GM10266 (cell line): ENCODE data around the gene MEGF6.
A peak's percentile ranks its signal among the peaks of the same experiment; 100 is the strongest.

ENCODE experiments used
- DNase-seq: peaks from one replicate; pipeline ENCODE4 v3.0.0; 2012; ENCODE audit errors: extremely low spot score
- TF ChIP-seq, protein P1 (sequence below): IDR thresholded peaks from 2 replicates; pipeline ENCODE4 v1.5.1; 2012; ENCODE audit warnings: mild to moderate bottlenecking, low read depth; ENCODE audit not compliant: control insufficient read depth, insufficient read depth; ENCODE audit errors: missing control alignments

Gene MEGF6

DNA sequence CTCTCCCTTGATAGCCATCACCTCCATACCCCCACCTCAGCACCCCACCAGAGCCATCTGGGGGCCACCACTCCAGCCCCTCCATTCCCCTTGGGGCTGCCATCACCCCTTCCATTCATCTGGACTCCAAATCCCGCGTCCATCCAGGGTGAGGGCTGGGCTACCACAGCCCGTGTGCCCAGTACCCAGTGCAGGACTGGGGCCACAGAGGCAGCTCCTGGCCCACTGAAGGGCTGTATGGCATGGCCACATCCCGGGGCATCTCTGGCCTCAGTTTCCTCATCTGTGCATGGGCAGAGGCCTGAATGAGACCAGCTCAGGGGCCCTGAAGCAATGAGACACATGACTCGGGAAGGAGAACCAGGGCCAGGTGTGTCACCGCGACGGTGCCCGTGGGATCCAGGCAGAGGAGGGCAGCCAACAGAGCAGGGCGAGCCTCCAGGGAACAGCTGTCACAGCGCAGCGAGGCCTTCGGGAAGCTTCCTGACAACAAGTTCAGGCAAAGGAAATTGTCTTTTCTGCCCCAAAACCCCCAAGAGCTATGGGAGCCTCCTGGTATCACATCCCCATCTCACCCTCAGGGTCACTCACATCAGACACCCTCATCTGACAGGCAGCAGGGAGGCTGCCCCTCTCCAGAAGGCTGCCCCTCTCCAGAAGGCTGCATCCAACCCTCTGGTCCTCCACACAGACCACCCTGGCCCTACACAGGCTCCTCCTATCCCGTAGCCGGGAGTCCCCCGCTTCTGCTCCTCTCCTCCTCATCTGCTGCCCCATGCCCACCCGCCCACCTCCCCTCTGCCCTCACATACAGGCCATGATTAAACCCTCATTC is 76.3 kb downstream of the MEGF6 start:
- DNase-seq: no peak
- TF ChIP-seq, protein P1, sequence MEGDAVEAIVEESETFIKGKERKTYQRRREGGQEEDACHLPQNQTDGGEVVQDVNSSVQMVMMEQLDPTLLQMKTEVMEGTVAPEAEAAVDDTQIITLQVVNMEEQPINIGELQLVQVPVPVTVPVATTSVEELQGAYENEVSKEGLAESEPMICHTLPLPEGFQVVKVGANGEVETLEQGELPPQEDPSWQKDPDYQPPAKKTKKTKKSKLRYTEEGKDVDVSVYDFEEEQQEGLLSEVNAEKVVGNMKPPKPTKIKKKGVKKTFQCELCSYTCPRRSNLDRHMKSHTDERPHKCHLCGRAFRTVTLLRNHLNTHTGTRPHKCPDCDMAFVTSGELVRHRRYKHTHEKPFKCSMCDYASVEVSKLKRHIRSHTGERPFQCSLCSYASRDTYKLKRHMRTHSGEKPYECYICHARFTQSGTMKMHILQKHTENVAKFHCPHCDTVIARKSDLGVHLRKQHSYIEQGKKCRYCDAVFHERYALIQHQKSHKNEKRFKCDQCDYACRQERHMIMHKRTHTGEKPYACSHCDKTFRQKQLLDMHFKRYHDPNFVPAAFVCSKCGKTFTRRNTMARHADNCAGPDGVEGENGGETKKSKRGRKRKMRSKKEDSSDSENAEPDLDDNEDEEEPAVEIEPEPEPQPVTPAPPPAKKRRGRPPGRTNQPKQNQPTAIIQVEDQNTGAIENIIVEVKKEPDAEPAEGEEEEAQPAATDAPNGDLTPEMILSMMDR: no peak

DNA sequence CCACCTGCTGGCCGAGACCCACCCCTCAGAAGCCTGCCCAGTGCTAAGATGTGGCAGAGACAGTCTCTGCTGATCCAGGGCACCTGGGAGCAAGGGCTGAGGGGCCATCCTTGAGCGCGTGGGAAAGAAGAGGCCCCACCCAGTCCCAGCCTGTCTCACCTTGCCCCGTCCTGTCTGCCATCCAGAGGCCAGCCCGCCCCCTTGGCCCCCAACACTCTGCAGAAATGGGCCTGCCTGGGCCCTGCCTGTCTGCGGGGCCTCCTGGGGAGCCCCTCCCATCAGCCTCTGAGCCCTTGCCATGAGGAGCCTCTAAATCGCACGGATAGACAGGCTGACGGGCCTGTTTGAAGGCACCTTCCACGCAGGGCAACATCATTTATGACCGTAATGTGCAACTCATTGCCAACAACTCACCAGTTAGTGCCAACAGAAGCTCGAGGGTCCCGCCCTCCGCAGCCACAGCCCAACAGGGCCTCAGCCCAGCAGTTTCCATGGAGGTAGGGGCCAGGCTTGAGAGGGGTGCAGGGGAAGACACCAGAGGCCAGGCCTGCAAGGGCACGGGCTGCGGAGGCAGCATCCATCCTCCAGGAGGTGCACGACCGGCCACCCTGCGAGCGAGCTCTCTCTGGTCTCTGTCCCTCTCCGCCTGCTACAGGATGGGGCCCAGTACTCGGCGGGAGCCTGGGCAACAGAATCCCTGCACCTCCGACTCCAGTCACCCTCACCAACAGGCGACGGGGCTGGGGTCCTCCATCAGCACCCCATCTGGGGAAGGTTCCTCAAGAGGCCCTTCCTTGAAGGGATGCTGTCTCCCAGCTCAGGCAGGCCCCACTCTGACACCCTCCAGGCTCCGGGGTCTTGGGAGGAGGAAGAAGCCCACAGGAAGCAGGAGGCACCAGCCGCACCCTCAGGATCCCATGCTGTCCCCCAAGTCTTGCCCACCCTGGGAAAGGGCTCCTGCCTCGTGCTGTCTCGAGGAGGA is 78.0 kb downstream of the MEGF6 start:
- no peak for DNase-seq
- TF ChIP-seq, protein P1: no peak

DNA sequence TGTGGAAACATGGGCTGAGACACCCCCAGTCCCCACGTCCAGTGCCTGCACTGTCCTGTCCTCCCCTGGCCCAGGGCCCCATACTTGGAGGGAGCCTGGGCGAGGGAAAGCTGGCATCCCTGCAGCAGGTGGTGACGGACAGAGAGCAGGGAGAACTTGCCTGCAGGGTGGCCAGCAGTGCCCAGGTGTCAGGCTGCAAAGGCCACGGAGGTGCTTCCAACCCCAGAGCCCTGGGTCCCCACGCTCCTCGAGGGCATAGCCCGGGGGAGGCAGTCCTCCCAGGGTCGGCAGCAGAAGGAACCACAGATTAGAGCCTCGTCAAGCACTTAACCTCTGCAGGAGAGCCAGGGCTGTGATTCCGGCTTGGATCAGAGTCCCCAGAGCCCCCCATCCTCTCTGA is 79.4 kb downstream of the MEGF6 start:
- TF ChIP-seq, protein P1: no peak

DNA sequence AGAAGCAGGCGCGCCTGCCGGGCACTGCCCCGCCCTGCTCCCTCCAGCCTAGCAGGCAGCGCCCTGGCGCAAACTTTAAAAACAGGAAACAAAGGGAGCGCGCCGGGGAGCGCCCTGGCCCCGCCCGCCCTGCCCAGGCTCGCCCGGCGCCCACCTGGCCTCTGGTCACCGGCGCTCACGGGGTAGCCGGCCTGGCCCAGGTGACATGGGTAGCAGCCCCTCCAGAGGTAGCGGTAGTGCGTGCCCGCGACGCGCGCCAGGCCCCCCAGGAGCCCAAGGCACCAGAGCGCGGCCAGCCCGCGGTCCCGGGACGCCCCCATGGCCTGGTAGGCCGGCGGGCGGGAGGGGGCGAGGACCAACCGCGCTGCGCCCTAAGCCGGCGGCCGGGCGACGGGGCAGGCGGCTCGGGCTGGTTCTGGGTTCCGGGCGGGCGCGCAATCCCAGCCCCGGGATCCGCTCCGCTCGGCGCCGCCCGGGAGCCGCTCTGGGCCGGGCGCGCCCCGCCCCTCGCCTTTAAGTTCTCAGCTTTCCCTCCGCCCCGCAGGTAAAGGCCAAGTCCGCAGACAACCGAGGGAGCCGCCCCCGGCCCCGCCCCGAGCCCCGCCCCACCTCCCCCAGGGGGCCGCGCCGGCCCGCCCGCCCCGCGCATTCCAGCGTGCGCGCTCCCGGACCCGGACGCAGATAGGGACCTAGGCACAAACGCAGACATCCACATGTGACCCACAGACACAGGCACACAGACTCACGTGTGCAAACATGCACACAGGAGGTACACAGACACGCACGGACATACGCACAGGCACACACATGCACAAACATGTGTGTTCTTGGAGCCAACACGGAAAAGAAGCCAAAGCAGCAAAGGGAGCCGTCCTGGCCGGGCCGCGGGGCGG is 80.1 kb downstream of the MEGF6 start:
- TF ChIP-seq, protein P1: no peak
- peak; percentile 60 for DNase-seq

More for the DNA sequence above, 79.4 kb downstream of the MEGF6 start:
- DNase-seq: no peak

DNA sequence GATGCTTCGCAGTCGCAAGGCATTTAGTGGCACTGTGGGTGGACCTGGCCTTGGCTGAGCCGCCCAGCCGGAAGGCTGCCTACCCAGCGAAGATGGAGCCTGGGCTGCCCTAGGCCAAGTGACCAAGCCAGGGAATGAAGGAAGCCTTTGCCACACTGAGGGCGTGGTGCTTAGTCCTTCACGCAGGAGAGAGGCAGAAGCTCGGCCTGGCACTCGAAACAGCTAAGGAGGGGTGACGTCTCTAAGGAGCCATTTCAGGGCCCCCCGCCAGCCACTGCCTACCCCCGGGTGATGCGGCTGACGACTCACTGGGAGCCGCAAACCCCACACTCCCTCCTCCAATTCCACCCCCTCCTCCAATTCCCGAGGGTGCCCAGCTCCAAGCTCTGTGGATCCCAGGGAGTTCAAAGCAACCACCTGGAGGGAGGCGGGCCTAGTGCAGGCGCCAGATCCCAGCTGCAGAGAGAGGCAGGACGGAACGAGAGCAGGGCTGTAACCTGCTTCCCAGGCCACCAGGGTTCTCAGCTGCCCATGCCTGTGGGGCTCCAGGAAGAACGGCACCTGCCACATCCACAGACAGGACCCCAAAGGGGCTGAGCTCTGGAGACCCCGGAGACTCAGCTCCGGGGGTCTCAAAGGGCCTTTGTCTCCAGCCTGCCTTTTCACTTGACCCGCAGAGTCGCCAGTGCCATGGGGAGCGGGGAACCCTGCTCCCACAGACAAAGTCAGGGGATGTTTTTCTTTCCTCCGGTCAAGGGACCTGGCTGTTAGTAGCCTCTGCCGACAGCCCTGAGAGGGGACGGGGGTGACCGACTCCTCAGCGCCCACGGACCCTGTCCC is 81.0 kb downstream of the MEGF6 start:
- DNase-seq: no peak
- TF ChIP-seq, protein P1: no peak
